HepG2 (cell line): Measurements from ENCODE around the gene THSD4. TPM values are rescaled to one million over a fixed set of nuclear protein-coding genes. Genes with fewer than 3 reads are reported as not detected.

Experiments
- ATAC-seq: fragments of 200-7000 bp; cut with Tn5 transposase; 3 replicates; pipeline ENCODE4 v1.9.1; 2020; ENCODE audit warnings: mild to moderate bottlenecking, moderate library complexity
- BruUV-seq: library from RNA; stranded (reverse); fragments of 400-500 nt; replicated peaks from 2 replicates; lab custom pipeline; 2021; lab: Mats Ljungman, UMichigan
- CTCF ChIA-PET: fragments of 300-600 bp; formaldehyde crosslinking; extraction: SDS; loops from one replicate; lab custom pipeline; 2021; ENCODE audit warnings: low total read pairs, inconsistent platforms, low intra/inter-chr PET ratio; lab: Yijun Ruan, JAX
- POLR2A ChIA-PET: fragments of 350-600 bp; sonication (Branson Sonifier 250); formaldehyde crosslinking; loops from one replicate; lab custom pipeline; 2020; ENCODE audit warnings: antibody characterized with exemption, inconsistent platforms; lab: Yijun Ruan, JAX
- DNase-seq: peaks from one replicate; pipeline ENCODE4 v3.0.0-alpha.2; 2015; ENCODE audit warnings: low spot score
- FAIRE-seq: peaks from 3 replicates; lab custom pipeline; 2011; peaks lifted over from hg19 to GRCh38; lab: Jason Lieb, UNC
- H2AFZ ChIP-seq: one replicate; pipeline ENCODE4 v1.6.1; 2011; ENCODE audit warnings: low read length, inconsistent platforms
- H3K27ac ChIP-seq: fragments of 300-600 bp; 3 replicates; pipeline ENCODE4 v1.8.0; 2011; ENCODE audit warnings: mixed run types, mild to moderate bottlenecking, mixed read lengths, low read length, inconsistent platforms; ENCODE audit not compliant: insufficient read depth; ENCODE audit errors: extremely low read length
- H3K27me3 ChIP-seq, 2 experiments: fragments of 200-600 bp in 1 of 2; 2 replicates in 1 of 2; 3 replicates in 1 of 2; pipeline versions ENCODE4 v1.6.0 to v1.8.0; 2011; ENCODE audit warnings: low read length in 2 of 2, mild to moderate bottlenecking in 2 of 2, moderate library complexity in 2 of 2, inconsistent platforms in 1 of 2; ENCODE audit not compliant: insufficient read depth in 2 of 2, control insufficient read depth in 1 of 2
- H3K36me3 ChIP-seq, 2 experiments: fragments of 200-600 bp in 1 of 2; replicated peaks in 1 of 2; 2 replicates in 1 of 2; 3 replicates in 1 of 2; pipeline versions ENCODE4 v1.5.1 to v1.8.0; 2011; ENCODE audit warnings: low read length in 2 of 2, inconsistent platforms in 1 of 2; ENCODE audit not compliant: insufficient read depth in 2 of 2, control insufficient read depth in 1 of 2
- H3K4me1 ChIP-seq: 2 replicates; pipeline ENCODE4 v1.5.1; 2012; ENCODE audit warnings: low read length, inconsistent platforms; ENCODE audit not compliant: insufficient read depth
- H3K4me2 ChIP-seq: 2 replicates; pipeline ENCODE4 v1.6.0; 2011; ENCODE audit warnings: low read depth, low read length, inconsistent platforms
- H3K4me3 ChIP-seq, 3 experiments: fragments of 200-600 bp in 1 of 3; sonication (generic), shearing (Covaris generic) in 1 of 3; replicated peaks in 1 of 3; 2 replicates each; pipeline ENCODE4 v1.5.1; 2011 to 2016; ENCODE audit warnings: low read length in 3 of 3, inconsistent platforms in 2 of 3, low read depth in 2 of 3, mild to moderate bottlenecking in 2 of 3, control low read depth in 1 of 3, mixed read lengths in 1 of 3; ENCODE audit not compliant: insufficient read depth in 1 of 3
- H3K79me2 ChIP-seq: one replicate; pipeline ENCODE4 v1.6.1; 2011; ENCODE audit warnings: low read length, inconsistent platforms; ENCODE audit not compliant: insufficient read depth
- H3K9ac ChIP-seq: 2 replicates; pipeline ENCODE4 v1.6.0; 2011; ENCODE audit warnings: mild to moderate bottlenecking, low read depth, low read length, inconsistent platforms; ENCODE audit not compliant: insufficient read depth
- H3K9me3 ChIP-seq: 2 replicates; pipeline ENCODE4 v1.5.1; 2012; ENCODE audit warnings: mild to moderate bottlenecking, low read length
- H4K20me1 ChIP-seq: 2 replicates; pipeline ENCODE4 v1.6.0; 2011; ENCODE audit warnings: inconsistent platforms, mild to moderate bottlenecking, low read length, moderate library complexity; ENCODE audit not compliant: insufficient read depth
- CENPT ChIP-seq: sonication (generic); formaldehyde crosslinking; IDR thresholded peaks from 2 replicates; pipeline ENCODE4 v1.8.0; 2022; ENCODE audit warnings: low read depth, mild to moderate bottlenecking, moderate library complexity, missing genetic modification reagents
- HIVEP1 ChIP-seq: sonication (generic); formaldehyde crosslinking; IDR thresholded peaks from 2 replicates; pipeline ENCODE4 v1.4.0; 2020; ENCODE audit warnings: mild to moderate bottlenecking, missing genetic modification reagents
- IRF2 ChIP-seq: IDR thresholded peaks from 2 replicates; pipeline ENCODE4 v1.6.1; 2018; ENCODE audit warnings: missing genetic modification reagents, missing compliant biosample characterization
- PAXIP1 ChIP-seq: sonication (generic); formaldehyde crosslinking; conservative IDR thresholded peaks from 2 replicates; pipeline ENCODE4 v1.4.0; 2020; ENCODE audit warnings: mild to moderate bottlenecking, missing genetic modification reagents, moderate library complexity
- PHF20 ChIP-seq: sonication (generic); formaldehyde crosslinking; IDR thresholded peaks from 2 replicates; pipeline ENCODE4 v1.5.0; 2020; ENCODE audit warnings: mild to moderate bottlenecking, missing genetic modification reagents
- RBM22 ChIP-seq: fragments of 200-400 bp; formaldehyde crosslinking; optimal IDR thresholded peaks from 2 replicates; pipeline ENCODE3; 2017; ENCODE audit warnings: mild to moderate bottlenecking, low read length, moderate library complexity
- SALL1 ChIP-seq: sonication (generic); formaldehyde crosslinking; IDR thresholded peaks from 2 replicates; pipeline ENCODE4 v1.8.0; 2022; ENCODE audit warnings: mild to moderate bottlenecking, missing genetic modification reagents
- SAP130 ChIP-seq: IDR thresholded peaks from 2 replicates; pipeline ENCODE4 v1.6.1; 2016; ENCODE audit warnings: low read depth
- SIN3A ChIP-seq: IDR thresholded peaks from 2 replicates; pipeline ENCODE4 v1.6.1; 2011; ENCODE audit warnings: low read depth, mild to moderate bottlenecking, control low read depth, low read length, borderline replicate concordance
- TCF7L2 ChIP-seq: IDR thresholded peaks from 2 replicates; pipeline ENCODE4 v1.6.1; 2011; ENCODE audit warnings: mild to moderate bottlenecking, low read depth, low read length, moderate library complexity
- THAP8 ChIP-seq: sonication (generic); formaldehyde crosslinking; IDR thresholded peaks from 2 replicates; pipeline ENCODE4 v1.5.1; 2020; ENCODE audit warnings: missing genetic modification reagents, mild to moderate bottlenecking, borderline replicate concordance
- ZBTB2 ChIP-seq: sonication (generic); formaldehyde crosslinking; IDR thresholded peaks from 2 replicates; pipeline ENCODE4 v1.8.0; 2022; ENCODE audit warnings: low read depth, missing genetic modification reagents
- ZNF230 ChIP-seq: sonication (generic); formaldehyde crosslinking; IDR thresholded peaks from 2 replicates; pipeline ENCODE4 v1.4.0; 2020; ENCODE audit warnings: mild to moderate bottlenecking, missing genetic modification reagents
- ZNF3 ChIP-seq: IDR thresholded peaks from 2 replicates; pipeline ENCODE4 v1.7.0; 2017; ENCODE audit warnings: inconsistent platforms
- ZNF317 ChIP-seq: sonication (generic); formaldehyde crosslinking; IDR thresholded peaks from 2 replicates; pipeline ENCODE4 v1.5.0; 2020; ENCODE audit warnings: mild to moderate bottlenecking, missing genetic modification reagents
- ZNF441 ChIP-seq: sonication (generic); formaldehyde crosslinking; IDR thresholded peaks from 2 replicates; pipeline ENCODE4 v1.7.0; 2021; ENCODE audit warnings: missing genetic modification reagents, borderline replicate concordance
- ZNF496 ChIP-seq: sonication (generic); formaldehyde crosslinking; IDR thresholded peaks from 2 replicates; pipeline ENCODE4 v1.8.1; 2023; ENCODE audit warnings: mild to moderate bottlenecking, moderate library complexity, missing genetic modification reagents; ENCODE audit not compliant: insufficient replicate concordance
- WGBS: methylation state at CpG from one replicate; pipeline ENCODE4 v1.1.6; 2017; ENCODE audit warnings: low lambda C conversion rate; 5-methylcytosine and 5-hydroxymethylcytosine counted together
- in situ Hi-C: cut with HindIII; loops from 2 replicates; pipeline ENCODE4 v1.10.0; 2017; ENCODE audit warnings: low pct_unique_long_range_greater_than_20kb; ENCODE audit not compliant: extremely low pct_ligation_motif_present
- intact Hi-C: fragments of 100-400 bp; cut with micrococcal nuclease; formaldehyde crosslinking; loops from one replicate; pipeline ENCODE4 v1.10.0; 2022; ENCODE audit not compliant: unreplicated experiment
- polyA plus RNA-seq, 8 experiments: library from polyadenylated mRNA; depleted of rRNA in 3 of 8; stranded (reverse) in 7 of 8; unstranded in 1 of 8; fragments of >200 nt; fragmentation: Illumina TruSeq in 4 of 8; extraction: Trizol in 4 of 8; gene quantifications; 2 replicates each; pipeline versions ENCODE4 v1.2.1 to v1.2.3, GENCODE V29; 2011 to 2016; ENCODE audit warnings: low read depth in 4 of 8, missing spikeins in 1 of 8, mixed read lengths in 1 of 8; ENCODE audit not compliant: insufficient read depth in 1 of 8
- total RNA-seq, 5 experiments: library from RNA; depleted of rRNA; stranded (reverse); fragments of >200 nt; fragmentation: Illumina TruSeq; extraction: Trizol; gene quantifications; 2 replicates each; pipeline ENCODE4 v1.2.3, GENCODE V29; 2016; ENCODE audit warnings: low read depth in 1 of 5

The THSD4 gene
- total and polyA plus RNA-seq, 2 of the 13 experiments (the other 11 are each of a cell fraction or from before 2014, with no cell fraction given), result 0.07 to 0.21 TPM

GRCh38 chr15:71476823-71477222 lies 361.6 kb downstream of the THSD4 start:
- H3K9me3 ChIP-seq, result no peaks in the 10 kb centered on the region
- ATAC-seq, result no peak
- in situ Hi-C loops, result no loop called here
- CTCF ChIA-PET, result no interaction called here
- no peak overlapping the region for H3K4me3 ChIP-seq
- no peaks in the 10 kb centered on the region for H3K36me3 ChIP-seq
- H3K27ac ChIP-seq, result no peak overlapping the region
- DNase-seq, result no peak
- no peaks in the 10 kb centered on the region for H3K79me2 ChIP-seq
- no peak overlapping the region for H3K9ac ChIP-seq
- 20% methylated on average over 5 of the region's 8 CpGs for WGBS
- H3K4me1 ChIP-seq, result no peaks in the 10 kb centered on the region
- no peak for TF ChIP-seq IRF2 (CRISPR knock-in tag)
- TF ChIP-seq CENPT (CRISPR knock-in tag), result no peak
- TF ChIP-seq SALL1, result no peak
- TF ChIP-seq RBM22, result no peak
- TF ChIP-seq SAP130 (CRISPR knock-in tag), result no peak
- no peak for TF ChIP-seq ZNF496
- TF ChIP-seq ZBTB2 (CRISPR knock-in tag), result no peak
- TF ChIP-seq THAP8 (CRISPR knock-in tag), result no peak
- TF ChIP-seq TCF7L2, result no peak
- no peak for TF ChIP-seq HIVEP1 (CRISPR knock-in tag)
- TF ChIP-seq SIN3A, result no peak
- no peak for TF ChIP-seq PHF20 (CRISPR knock-in tag)
- TF ChIP-seq ZNF317 (CRISPR knock-in tag), result no peak
- no peak for TF ChIP-seq ZNF441
- no peak for TF ChIP-seq PAXIP1 (CRISPR knock-in tag)
- TF ChIP-seq ZNF230 (CRISPR knock-in tag), result no peak
- TF ChIP-seq ZNF3 (CRISPR knock-in tag), result no peak
- no peaks in the 10 kb centered on the region for H4K20me1 ChIP-seq
- POLR2A ChIA-PET, result no interaction called here
- no peak overlapping the region for H2AFZ ChIP-seq
- H3K27me3 ChIP-seq, result 0 out of 5 replicates have a peak, but pooled peaks cover 0 to 3% of the 10 kb centered on the region in 2 experiments
- BruUV-seq, result no TSS peak
- no peak for FAIRE-seq
- no peak overlapping the region for H3K4me2 ChIP-seq
- intact Hi-C loops, result no loop called here
